Type B pancreatic cell (in vitro differentiated cells): ENCODE measurements around the gene HOXC10. TPM values are rescaled to one million over a fixed set of nuclear protein-coding genes. Genes with fewer than 3 reads are reported as not detected.

Experiments
- DNase-seq: peaks from one replicate; pipeline ENCODE4 v3.0.0; 2021; ENCODE audit warnings: mixed read lengths; ENCODE audit not compliant: unreplicated experiment; ENCODE audit errors: extremely low spot score
- H3K27ac Mint-ChIP-seq: 2 replicates; pipeline ENCODE4 v1.8.0; 2021; ENCODE audit warnings: mild to moderate bottlenecking, mixed read lengths
- H3K27me3 Mint-ChIP-seq: 2 replicates; pipeline ENCODE4 v1.8.0; 2021; ENCODE audit warnings: mixed read lengths
- H3K36me3 Mint-ChIP-seq: 2 replicates; pipeline ENCODE4 v1.8.0; 2021; ENCODE audit warnings: mixed read lengths
- H3K4me1 Mint-ChIP-seq: one replicate; pipeline ENCODE4 v1.8.0; 2021; ENCODE audit warnings: mixed read lengths; ENCODE audit not compliant: unreplicated experiment
- H3K4me3 Mint-ChIP-seq: 2 replicates; pipeline ENCODE4 v1.8.0; 2021; ENCODE audit warnings: mild to moderate bottlenecking, mixed read lengths
- H3K9me3 Mint-ChIP-seq: 2 replicates; pipeline ENCODE4 v1.8.0; 2021; ENCODE audit warnings: mixed read lengths
- total RNA-seq: library from RNA; stranded (reverse); gene quantifications from 2 replicates; pipeline ENCODE4 v1.2.1, GENCODE V29; 2021; ENCODE audit warnings: low replicate concordance
- TF ChIP-seq, protein P1 (sequence below): fragments of 200-600 bp; sonication (generic); conservative IDR thresholded peaks from 2 replicates; pipeline ENCODE4 v1.5.0; 2021; ENCODE audit warnings: antibody characterized with exemption, mild to moderate bottlenecking

The HOXC10 gene
- total RNA-seq, 1 donor from 2014 or later: not detected

DNA sequence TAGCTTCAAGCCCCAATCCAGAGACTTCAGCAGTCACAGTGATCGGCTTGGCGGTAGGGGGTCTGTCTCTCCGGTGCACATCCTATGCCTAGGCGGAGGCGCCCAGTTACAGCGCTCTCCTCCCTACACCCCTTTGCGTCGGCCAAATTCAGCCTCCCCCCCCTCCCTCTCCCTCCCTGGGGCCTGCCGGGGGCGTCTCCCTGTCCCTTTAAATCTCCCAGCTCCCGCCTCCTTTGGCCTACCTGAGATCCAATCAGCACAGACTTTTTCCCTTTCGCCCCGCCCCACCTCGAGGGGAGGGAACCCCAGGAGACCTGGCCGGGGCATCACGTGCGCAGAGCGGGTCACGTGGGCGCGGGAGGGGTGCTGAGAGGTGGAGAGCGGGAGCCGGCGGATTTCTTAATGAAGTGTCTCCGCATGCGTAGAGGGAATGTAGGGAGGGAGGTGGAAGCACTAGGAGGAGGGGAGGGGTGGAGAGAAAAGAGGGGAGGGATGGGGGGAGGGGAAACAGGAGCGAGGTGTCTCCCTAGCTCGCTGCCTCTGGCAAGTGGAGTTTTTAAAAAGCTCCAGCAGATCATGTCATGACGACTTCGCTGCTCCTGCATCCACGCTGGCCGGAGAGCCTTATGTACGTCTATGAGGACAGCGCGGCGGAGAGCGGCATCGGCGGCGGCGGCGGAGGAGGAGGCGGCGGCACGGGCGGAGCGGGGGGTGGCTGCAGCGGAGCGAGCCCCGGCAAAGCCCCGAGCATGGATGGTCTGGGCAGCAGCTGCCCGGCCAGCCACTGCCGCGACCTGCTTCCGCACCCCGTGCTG, 46.4 kb upstream of the HOXC10 start, which contains the start of gene HOXC13:
Gene HOXC13, plus strand, starts transcription at position 506 of the 815 bp plus-strand sequence. Its CDS starts 76 bp downstream, at position 582.
- Mint-ChIP-seq H3K36me3 (peaks cover 5% of the 10 kb centered on the region), H3K9me3 (no peaks in the 10 kb centered on the region)

GRCh38 chr12:53939141-53940108, 45.5 kb upstream of the HOXC10 start:
- peak; percentile 66 for DNase-seq
- H3K4me3 Mint-ChIP-seq: peak overlapping the region; percentile 54

More for the DNA sequence above, 46.4 kb upstream of the HOXC10 start, which contains the start of gene HOXC13:
- H3K27ac Mint-ChIP-seq: no peak within 1 kb of the TSS
- DNase-seq: peak; percentile 79
- TF ChIP-seq, protein P1, sequence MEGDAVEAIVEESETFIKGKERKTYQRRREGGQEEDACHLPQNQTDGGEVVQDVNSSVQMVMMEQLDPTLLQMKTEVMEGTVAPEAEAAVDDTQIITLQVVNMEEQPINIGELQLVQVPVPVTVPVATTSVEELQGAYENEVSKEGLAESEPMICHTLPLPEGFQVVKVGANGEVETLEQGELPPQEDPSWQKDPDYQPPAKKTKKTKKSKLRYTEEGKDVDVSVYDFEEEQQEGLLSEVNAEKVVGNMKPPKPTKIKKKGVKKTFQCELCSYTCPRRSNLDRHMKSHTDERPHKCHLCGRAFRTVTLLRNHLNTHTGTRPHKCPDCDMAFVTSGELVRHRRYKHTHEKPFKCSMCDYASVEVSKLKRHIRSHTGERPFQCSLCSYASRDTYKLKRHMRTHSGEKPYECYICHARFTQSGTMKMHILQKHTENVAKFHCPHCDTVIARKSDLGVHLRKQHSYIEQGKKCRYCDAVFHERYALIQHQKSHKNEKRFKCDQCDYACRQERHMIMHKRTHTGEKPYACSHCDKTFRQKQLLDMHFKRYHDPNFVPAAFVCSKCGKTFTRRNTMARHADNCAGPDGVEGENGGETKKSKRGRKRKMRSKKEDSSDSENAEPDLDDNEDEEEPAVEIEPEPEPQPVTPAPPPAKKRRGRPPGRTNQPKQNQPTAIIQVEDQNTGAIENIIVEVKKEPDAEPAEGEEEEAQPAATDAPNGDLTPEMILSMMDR: no peak
- H3K4me1 Mint-ChIP-seq: peaks cover 8% of the 10 kb centered on the region
- peaks cover 97% of the 10 kb centered on the region for H3K27me3 Mint-ChIP-seq
- H3K4me3 Mint-ChIP-seq: peak within 1 kb of the TSS; percentile 77

DNA sequence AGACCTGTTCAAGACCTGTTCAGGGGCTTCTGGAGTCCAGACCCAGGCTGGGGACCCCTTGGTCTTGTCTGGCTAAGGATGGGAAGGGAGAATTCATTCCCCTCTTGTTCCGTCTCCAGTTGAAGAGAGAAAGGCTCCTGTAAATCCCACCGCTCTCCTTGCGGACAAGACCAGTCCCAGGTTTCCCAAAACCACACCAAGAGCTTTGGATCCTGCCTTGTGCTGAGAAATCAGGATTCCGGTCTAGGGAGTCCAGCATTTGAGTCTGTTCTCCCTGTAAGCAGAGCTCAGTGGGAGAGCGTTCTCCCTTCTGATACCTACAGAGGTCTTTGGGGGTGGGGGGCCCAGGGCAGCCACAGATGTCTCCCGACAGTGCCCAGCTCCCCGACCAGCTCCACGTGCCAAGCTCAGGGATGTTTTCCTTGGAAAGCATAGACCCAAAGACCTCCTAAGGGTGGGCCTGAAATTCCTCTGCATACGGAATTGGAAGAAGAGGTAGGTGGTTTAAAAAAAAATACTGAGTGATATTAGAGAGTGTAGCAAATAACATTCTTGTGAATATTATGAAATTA, 44.4 kb upstream of the HOXC10 start:
- no peak for DNase-seq
- Mint-ChIP-seq H3K4me1 (peaks cover 3% of the 10 kb centered on the region), H3K36me3 (peaks cover 5% of the 10 kb centered on the region), H3K9me3 (no peaks in the 10 kb centered on the region), H3K27me3 (peaks cover 97% of the 10 kb centered on the region), H3K4me3 (peak overlapping the region; percentile 35), H3K27ac (no peak overlapping the region)
- TF ChIP-seq, protein P1: no peak

More at GRCh38 chr12:53939141-53940108, 45.5 kb upstream of the HOXC10 start:
- peaks cover 97% of the 10 kb centered on the region for H3K27me3 Mint-ChIP-seq
- peaks cover 5% of the 10 kb centered on the region for H3K36me3 Mint-ChIP-seq
- no peak overlapping the region for H3K27ac Mint-ChIP-seq
- TF ChIP-seq, protein P1: no peak
- H3K9me3 Mint-ChIP-seq: no peaks in the 10 kb centered on the region
- H3K4me1 Mint-ChIP-seq: peaks cover 8% of the 10 kb centered on the region

DNA sequence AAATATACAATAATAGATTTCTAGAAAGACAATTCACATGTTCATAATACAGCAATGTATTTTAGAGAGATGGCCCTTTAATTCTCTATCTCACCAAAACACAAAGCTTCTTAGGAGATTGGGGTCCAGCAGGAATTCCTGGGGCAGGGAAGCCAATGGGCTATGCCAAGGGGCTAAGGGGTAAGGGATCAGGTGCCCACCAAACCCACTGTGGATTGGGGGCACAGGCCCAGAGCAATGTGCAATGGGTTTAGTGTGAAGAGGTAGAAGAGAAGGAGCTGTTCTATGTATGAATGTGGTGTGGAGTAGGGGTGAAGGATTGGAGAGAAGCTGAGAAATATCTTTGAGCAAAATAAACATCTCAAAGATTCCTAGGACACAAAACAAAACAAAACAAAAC, 43.8 kb upstream of the HOXC10 start:
- DNase-seq: no peak
- Mint-ChIP-seq H3K4me3 (no peak overlapping the region), H3K9me3 (no peaks in the 10 kb centered on the region), H3K4me1 (no peaks in the 10 kb centered on the region), H3K27ac (no peak overlapping the region), H3K36me3 (peaks cover 5% of the 10 kb centered on the region), H3K27me3 (peaks cover 97% of the 10 kb centered on the region)
- TF ChIP-seq, protein P1: no peak

- H3K27me3 Mint-ChIP-seq: peaks cover 97% of the 10 kb centered on the region
- H3K27ac Mint-ChIP-seq: no peak overlapping the region
- TF ChIP-seq, protein P1: no peak
- DNase-seq: no peak
- no peaks in the 10 kb centered on the region for H3K4me1 Mint-ChIP-seq
- no peaks in the 10 kb centered on the region for H3K9me3 Mint-ChIP-seq
- H3K36me3 Mint-ChIP-seq: peaks cover 5% of the 10 kb centered on the region
- no peak overlapping the region for H3K4me3 Mint-ChIP-seq
These were observed 43.2 kb upstream of the HOXC10 start for GRCh38 chr12:53941750-53942149.
